Sciatic nerve (tissue), 2 donors: ENCODE measurements around the gene ADRB1. TPM values are rescaled to one million over a fixed set of nuclear protein-coding genes. Genes with fewer than 3 reads are reported as not detected.

ENCODE experiments used
- ATAC-seq: fragments of 200-7000 bp; cut with Tn5 transposase; one replicate; pipeline ENCODE4 v1.9.1; 2020; ENCODE audit warnings: mild to moderate bottlenecking, moderate library complexity
- DNase-seq: peaks from one replicate; pipeline ENCODE4 v3.0.0-alpha.2; 2020; ENCODE audit warnings: low spot score
- intact Hi-C: fragments of 100-400 bp; cut with DNase I; formaldehyde crosslinking; loops from one replicate; pipeline ENCODE4 v1.14.2; 2022
- total RNA-seq: library from RNA; stranded (reverse); fragmentation: NEBNext Ultra II Directional; extraction: Animal tissue kit (Norgen Biotek cat#: 25700); gene quantifications from one replicate; pipeline ENCODE4 v1.2.1, GENCODE V29; 2021
- donor health status: DM: no; HTN: no; CAD: no.
- donor health status: DM: no; HTN: no; CAD: no.

ADRB1 gene
- total RNA-seq, 1 donor from 2014 or later, result 0.76 TPM

- DNase-seq (no peak), ATAC-seq (no peak)
- intact Hi-C loops, result no loop called here
These were observed 33.7 kb downstream of the ADRB1 start for GRCh38 chr10:114077347-114077746.

- intact Hi-C loops, result no loop called here
- DNase-seq (no peak), ATAC-seq (no peak)
These were observed 34.2 kb downstream of the ADRB1 start for GRCh38 chr10:114077815-114078219.

DNA sequence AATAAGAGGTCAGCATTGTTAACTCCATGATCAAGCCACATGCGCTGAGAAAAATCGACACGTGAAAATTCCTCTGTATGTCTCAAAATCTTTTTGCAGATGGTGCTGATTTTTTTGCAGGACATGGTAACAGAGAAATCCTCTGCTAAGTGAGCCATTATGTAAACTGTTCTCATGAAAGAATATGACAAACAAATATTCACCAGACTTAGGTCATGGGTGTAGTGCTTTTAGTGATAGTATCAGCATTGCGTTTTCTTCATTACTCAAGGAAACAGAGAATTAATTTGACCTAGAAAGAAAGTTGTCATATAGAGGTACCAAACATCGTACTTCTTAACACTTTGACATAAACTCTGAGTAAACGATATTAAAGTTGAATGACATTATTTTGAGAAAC is 34.7 kb downstream of the ADRB1 start:
- ATAC-seq (no peak), DNase-seq (no peak)
- intact Hi-C loops, result no loop called here

- peak; percentile 24 for ATAC-seq
- intact Hi-C loops, result no loop called here
- no peak for DNase-seq
These were observed 35.8 kb downstream of the ADRB1 start for GRCh38 chr10:114079421-114079820.

DNA sequence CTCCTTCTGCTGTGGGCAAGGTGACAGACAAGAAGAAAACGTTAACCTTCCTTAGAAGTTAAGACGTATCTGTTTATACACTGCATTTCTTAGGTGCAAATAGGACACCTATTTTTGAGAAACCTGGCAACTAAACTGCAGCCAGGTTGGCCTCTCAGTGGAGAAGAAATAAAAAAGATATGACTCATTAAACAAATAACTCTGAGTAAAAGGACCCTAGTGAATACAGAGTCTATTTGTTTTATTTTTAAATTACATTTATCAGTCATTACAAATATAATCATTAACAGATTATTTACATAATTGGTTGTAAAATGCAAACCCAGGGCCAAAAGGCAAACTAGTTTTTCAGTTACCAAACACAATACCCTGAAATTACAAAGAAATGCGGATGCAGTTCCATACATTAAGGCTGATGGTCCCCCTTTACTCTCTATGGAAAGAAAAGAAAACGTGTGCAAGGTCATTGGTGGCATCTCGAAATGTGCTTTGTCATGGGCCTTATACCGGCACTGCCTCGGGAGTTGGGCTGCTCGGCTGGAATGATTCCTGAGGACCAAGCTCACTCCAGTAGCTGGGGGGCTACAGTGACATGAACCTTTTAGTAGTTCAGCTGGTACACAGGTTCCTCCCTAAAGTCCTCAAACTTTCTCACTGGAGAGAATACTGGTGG is 38.4 kb downstream of the ADRB1 start:
- intact Hi-C loops, result no loop called here

GRCh38 chr10:114083040-114083439 is 39.4 kb downstream of the ADRB1 start:
- no peak for DNase-seq
- intact Hi-C loops, result no loop called here
- ATAC-seq, result no peak

More for the DNA sequence above, 38.4 kb downstream of the ADRB1 start:
- DNase-seq (no peak), ATAC-seq (no peak)

DNA sequence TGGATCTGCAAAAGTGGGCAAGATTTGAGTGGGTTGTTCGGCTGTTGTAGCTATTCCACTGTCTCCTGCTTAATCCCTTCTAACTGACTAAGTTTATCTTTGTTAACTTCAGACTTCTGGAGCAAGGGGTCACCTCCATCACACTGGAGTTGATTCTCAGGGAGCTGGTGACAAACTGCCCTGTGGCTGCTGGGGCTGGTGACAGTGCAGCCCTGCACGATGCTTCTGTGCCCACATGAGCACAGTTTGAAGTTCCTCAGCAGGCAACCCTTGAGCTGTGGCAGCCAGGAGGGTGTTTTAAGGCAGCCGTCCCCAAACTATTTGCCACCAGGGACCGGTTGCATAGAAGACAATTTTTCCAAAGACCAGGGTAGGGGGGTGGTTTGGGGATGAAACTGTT is 40.5 kb downstream of the ADRB1 start:
- intact Hi-C loops, result no loop called here
- ATAC-seq (no peak), DNase-seq (no peak)

DNA sequence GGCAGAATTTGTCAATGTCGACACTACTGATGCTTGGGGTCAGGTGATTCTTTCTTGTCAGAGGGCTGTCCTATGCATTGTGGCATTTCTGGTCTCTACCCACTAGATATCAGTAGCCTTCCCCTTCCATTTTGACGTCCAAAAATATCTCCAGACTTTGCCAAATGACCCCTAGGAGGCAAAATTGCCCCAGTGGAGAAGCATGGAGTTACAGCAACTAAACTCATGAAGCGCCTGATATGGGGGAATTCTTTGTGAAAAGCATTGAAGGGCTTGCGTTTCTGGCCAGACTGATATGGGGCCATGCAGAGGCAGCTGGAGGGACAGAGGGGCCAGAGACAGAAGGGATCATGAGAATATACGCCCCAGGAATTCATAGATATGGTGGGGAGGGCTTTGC is 43.6 kb downstream of the ADRB1 start:
- DNase-seq (no peak), ATAC-seq (no peak)
- intact Hi-C loops, result no loop called here

DNA sequence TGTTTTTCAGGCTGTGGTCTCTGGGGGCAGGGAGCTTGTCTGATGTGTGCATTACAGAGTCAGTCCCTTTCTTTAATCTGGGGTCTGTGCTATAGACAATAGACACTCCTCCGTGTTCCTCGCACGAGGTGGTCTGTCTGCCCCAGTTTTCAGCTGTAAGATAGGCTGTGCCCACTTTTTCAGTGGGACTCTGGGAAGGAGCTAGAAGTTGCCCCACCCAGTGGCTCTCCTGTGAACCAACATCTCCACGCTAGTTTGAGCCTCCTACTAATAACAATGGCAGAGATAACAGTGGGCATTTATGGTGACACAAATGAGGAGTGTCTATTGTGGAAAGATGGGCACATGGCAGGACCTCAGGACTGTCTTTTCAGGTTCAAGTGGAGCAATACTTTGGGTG is 44.0 kb downstream of the ADRB1 start:
- DNase-seq, result no peak
- intact Hi-C loops, result no loop called here
- ATAC-seq, result no peak

DNA sequence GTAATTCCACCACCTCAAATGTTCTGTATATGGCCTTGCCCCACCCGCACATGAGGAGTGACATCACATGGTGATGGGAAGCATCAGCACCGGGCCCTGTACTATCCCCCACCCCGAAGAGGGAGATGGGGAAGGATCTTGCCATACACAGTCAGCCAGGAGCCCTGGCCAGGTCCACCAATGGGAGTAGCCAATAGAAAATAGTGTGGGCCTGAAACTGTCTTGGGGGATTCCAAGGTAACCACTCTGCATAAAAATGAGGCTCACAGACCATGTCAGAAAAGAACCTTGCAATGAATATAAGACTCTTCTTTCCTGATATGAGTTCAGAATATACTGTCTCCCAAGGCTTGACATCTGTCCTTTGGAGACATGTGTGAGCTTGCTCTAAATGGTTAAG is 51.1 kb downstream of the ADRB1 start:
- no peak for ATAC-seq
- no peak for DNase-seq
- intact Hi-C loops, result no loop called here

- intact Hi-C loops, result no loop called here
- ATAC-seq, result peak; percentile 27
- DNase-seq, result no peak
These were observed 52.1 kb downstream of the ADRB1 start for GRCh38 chr10:114095559-114096337.

Other genes starting within 250 kb of the ADRB1 start
- 4.1 TPM for gene DCLRE1A, start 189.8 kb upstream of the ADRB1 start, total RNA-seq
- gene NHLRC2, start 189.2 kb upstream of the ADRB1 start, total RNA-seq, result 51.6 TPM
- gene CCDC186, start 130.3 kb downstream of the ADRB1 start, total RNA-seq, result 23.1 TPM
- gene TDRD1, start 135.5 kb downstream of the ADRB1 start, total RNA-seq, result 0.31 TPM
- gene VWA2, start 195.4 kb downstream of the ADRB1 start, total RNA-seq, result 0.62 TPM